ENCODE measurements around the gene ERN1.

The ERN1 gene

GRCh38 chr17:64139542-64139941 is 9.6 kb upstream of the ERN1 start:
- no peaks in the 10 kb centered on the region for H3K36me3 ChIP-seq
- DNase-seq: no peak
- no peak overlapping the region for H3K4me3 ChIP-seq (ENCODE audit: low read depth, low read length)
- no peaks in the 10 kb centered on the region for H3K9me3 ChIP-seq
- no peaks in the 10 kb centered on the region for H3K27me3 ChIP-seq
- H3K4me1 ChIP-seq: no peaks in the 10 kb centered on the region
- TF ChIP-seq CTCF (IDR thresholded peaks at IDR 0.05; ENCODE audit: low read depth, low read length): no peak

DNA sequence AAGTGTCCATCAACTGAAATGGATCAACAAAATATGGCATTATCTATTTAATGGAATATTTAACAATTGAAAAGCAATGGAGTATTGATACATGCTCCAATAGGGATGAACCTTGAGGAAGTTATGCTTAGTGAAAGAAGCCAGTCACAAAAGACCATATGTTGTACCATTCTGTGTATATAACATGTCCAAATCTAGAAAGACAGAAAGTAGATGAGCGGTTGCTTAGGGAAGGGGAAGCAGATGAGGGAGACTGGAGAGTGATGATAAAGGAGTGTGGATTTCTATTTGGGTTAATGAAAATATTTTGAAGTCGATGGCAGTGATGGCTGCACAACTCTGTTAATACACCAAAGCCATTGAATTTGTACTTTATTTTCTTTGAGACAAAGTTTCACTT is 8.5 kb upstream of the ERN1 start:
- no peaks in the 10 kb centered on the region for H3K9me3 ChIP-seq
- H3K4me3 ChIP-seq (ENCODE audit: low read depth, low read length): no peak overlapping the region
- H3K36me3 ChIP-seq: no peaks in the 10 kb centered on the region
- TF ChIP-seq CTCF (IDR thresholded peaks at IDR 0.05; ENCODE audit: low read depth, low read length): no peak
- H3K4me1 ChIP-seq: no peaks in the 10 kb centered on the region
- no peaks in the 10 kb centered on the region for H3K27me3 ChIP-seq
- no peak for DNase-seq

- no peak for DNase-seq
- Histone ChIP-seq H3K9me3 (no peaks in the 10 kb centered on the region), H3K36me3 (no peaks in the 10 kb centered on the region), H3K27me3 (no peaks in the 10 kb centered on the region), H3K4me3 (ENCODE audit: low read depth, low read length) (no peak overlapping the region), H3K4me1 (no peaks in the 10 kb centered on the region)
- TF ChIP-seq CTCF (IDR thresholded peaks at IDR 0.05; ENCODE audit: low read depth, low read length): no peak
Observed at GRCh38 chr17:64135000-64135399, 5.1 kb upstream of the ERN1 start.

DNA sequence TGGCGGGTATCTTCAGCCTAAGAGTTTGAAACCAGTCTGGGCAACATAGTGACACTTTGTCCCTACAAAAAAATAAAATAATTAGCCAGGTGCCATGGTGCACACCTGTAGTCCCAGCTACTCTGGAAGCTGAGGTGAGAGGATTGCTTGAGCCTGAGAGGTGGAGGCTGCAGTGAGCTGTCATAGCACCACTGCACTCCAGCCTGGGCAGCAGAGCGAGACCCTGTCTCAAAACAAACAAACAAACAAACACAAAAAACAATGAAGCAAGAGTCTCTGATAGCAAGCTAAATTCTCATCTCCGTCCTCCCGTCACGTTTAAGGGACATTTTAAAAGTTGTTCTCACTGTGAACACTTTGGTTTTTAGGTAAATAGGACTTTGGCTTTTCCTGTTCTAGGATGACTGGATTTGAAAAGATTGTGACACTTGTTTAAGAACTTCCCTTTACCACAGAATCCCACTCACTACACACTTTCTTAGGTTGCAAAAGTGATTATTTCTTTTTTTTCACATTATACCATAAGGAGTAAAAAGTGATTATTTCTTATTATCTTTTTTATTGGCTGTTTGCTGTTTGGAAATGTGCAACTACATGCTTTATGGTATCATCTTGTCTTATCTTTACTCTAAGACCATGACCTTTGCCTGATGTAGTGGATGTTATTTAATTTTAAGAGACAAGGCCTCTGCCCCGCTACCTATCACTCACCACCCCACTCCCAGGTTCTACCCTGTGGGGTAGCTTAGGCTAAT is 4.4 kb upstream of the ERN1 start:
- TF ChIP-seq CTCF (IDR thresholded peaks at IDR 0.05; ENCODE audit: low read depth, low read length): no peak
- no peaks in the 10 kb centered on the region for H3K4me1 ChIP-seq
- DNase-seq: no peak

DNA sequence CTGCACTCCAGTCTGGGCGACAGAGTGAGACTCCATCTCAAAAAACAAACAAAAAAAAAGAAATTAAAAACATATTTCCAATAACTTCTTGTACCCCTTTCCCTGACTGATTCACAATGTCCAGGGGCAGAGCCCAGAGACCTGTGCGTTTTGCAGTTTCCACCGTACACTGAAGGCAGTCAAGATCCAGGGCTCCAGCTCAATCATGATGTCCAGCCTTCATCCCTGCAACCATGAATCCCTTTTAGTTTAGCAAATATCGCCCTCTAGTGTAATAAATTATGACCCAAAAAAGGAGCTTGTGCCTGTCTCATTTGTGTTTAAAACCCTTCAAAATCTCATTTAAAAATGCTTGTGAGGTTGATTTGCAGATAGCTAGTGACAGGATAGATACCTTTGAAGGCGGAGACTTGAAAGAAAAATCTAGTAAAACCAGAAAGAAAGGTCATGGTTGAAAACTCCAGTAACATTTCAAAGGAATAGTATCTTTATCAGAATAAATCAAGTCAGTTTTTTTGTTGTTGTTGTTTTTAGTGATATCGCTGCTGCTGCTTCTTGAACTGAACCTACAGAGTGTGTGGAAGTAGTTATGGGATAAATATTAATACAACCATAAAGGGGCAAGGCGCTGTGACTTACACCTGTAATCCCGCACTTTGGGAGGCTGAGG is 3.7 kb upstream of the ERN1 start:
- H3K36me3 ChIP-seq: no peaks in the 10 kb centered on the region
- H3K9me3 ChIP-seq: no peaks in the 10 kb centered on the region
- peak; percentile 54 for DNase-seq
- peak; percentile 72 for TF ChIP-seq CTCF (IDR thresholded peaks at IDR 0.05; ENCODE audit: low read depth, low read length)
- H3K4me3 ChIP-seq (ENCODE audit: low read depth, low read length): no peak overlapping the region
- H3K27me3 ChIP-seq: no peaks in the 10 kb centered on the region
- H3K4me1 ChIP-seq: no peaks in the 10 kb centered on the region

More for the DNA sequence above, 4.4 kb upstream of the ERN1 start:
- no peaks in the 10 kb centered on the region for H3K27me3 ChIP-seq
- H3K9me3 ChIP-seq: no peaks in the 10 kb centered on the region
- H3K4me3 ChIP-seq (ENCODE audit: low read depth, low read length): no peak overlapping the region
- H3K36me3 ChIP-seq: no peaks in the 10 kb centered on the region

All from BE2C (cell line).